ENCODE data around the gene ATP8B1.

DNA sequence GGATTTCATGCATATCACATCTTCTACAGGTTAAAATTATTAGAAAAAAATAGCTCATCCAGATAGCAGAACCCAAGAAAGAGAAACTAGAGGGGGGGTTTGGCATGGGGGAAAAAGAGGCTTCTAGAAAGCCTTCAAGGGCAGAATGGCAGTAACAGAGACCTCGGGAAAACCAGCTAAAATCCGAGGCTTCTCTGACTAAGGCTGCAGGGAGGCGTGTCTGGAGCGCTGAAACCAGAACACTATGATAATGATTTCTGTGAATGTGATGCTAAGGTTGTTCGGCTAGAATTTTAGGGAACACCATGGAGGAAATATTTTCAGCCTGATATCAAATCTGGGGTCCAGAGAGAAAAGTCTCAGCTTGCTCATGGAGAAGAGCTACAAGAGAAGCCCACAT lies 73.0 kb downstream of the ATP8B1 start:
- no peak for TF ChIP-seq EZH2 (IDR thresholded peaks at IDR 0.05; ENCODE audit: insufficient read depth, poor library complexity, severe bottlenecking)
- TF ChIP-seq EZH2phosphoT487 (IDR thresholded peaks at IDR 0.05; ENCODE audit: insufficient read depth, low read depth) = no peak

All from GM23248 (cell line).